ENCODE measurements around the gene BCR.

DNA sequence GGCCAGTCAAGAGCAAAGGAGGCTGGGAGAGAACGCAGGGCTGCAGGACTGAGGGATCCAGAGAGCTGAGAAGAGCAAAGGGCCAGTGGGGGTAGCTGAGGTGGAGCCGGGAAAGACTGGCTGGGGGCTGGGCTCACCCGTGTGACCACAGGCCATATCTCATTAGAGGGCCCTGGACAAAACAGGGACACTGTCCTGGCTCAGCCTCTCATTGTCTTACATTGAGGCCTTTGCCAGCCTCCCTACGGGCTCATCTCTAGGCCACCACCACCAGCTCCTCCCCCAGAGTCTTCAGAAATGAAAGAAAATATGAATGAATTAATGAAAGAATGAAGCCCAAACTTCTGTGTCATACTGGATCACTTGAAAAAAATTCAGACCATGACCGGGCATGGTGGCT is 25.8 kb upstream of the BCR start:
- TF ChIP-seq CTCF (IDR thresholded peaks at IDR 0.05), result no peak
- no peak for TF ChIP-seq POLR2A (IDR thresholded peaks at IDR 0.05)
